GM19099 (cell line): ENCODE measurements around the gene LRRC8E.

Experiments
- POLR2A ChIP-seq: IDR thresholded peaks from 3 replicates; pipeline ENCODE4 v1.6.1; 2011; ENCODE audit warnings: low read depth; ENCODE audit not compliant: insufficient read length; ENCODE audit errors: extremely low read depth

Gene LRRC8E

GRCh38 chr19:7860714-7861618 lies 27.3 kb upstream of the LRRC8E start:
- no peak for TF ChIP-seq POLR2A

- TF ChIP-seq POLR2A, result no peak
These were observed 26.5 kb upstream of the LRRC8E start for GRCh38 chr19:7861619-7862412.

GRCh38 chr19:7862413-7862951 lies 25.8 kb upstream of the LRRC8E start:
- TF ChIP-seq POLR2A, result no peak

- TF ChIP-seq POLR2A, result no peak
These were observed 24.9 kb upstream of the LRRC8E start for GRCh38 chr19:7863157-7863970.

- TF ChIP-seq POLR2A, result no peak
These were observed 24.2 kb upstream of the LRRC8E start for GRCh38 chr19:7863971-7864689.

- TF ChIP-seq POLR2A, result no peak
These were observed 23.6 kb upstream of the LRRC8E start for GRCh38 chr19:7864690-7865074.

GRCh38 chr19:7865262-7865911 lies 22.9 kb upstream of the LRRC8E start:
- no peak for TF ChIP-seq POLR2A

- TF ChIP-seq POLR2A, result no peak
These were observed 21.8 kb upstream of the LRRC8E start for GRCh38 chr19:7866399-7867091.

- no peak for TF ChIP-seq POLR2A
These were observed 21.0 kb upstream of the LRRC8E start for GRCh38 chr19:7867092-7867844.

- TF ChIP-seq POLR2A, result no peak
These were observed 20.0 kb upstream of the LRRC8E start for GRCh38 chr19:7868326-7868670.

- TF ChIP-seq POLR2A, result no peak
These were observed 19.4 kb upstream of the LRRC8E start for GRCh38 chr19:7868671-7869452.

- no peak for TF ChIP-seq POLR2A
These were observed 18.8 kb upstream of the LRRC8E start for GRCh38 chr19:7869453-7869909.
